Naive thymus-derived CD4-positive, alpha-beta T cell (primary cell): ENCODE results near the gene RNF5. TPM values are rescaled to one million over a fixed set of nuclear protein-coding genes. Genes with fewer than 3 reads are reported as not detected.

ENCODE experiments used
- ATAC-seq: fragments of 150-1000 bp; cut with Tn5 transposase; 2 replicates; pipeline ENCODE4 v1.10.0; 2021; ENCODE audit warnings: mild to moderate bottlenecking, moderate library complexity
- CTCF ChIA-PET: fragments of 350-600 bp; sonication (Branson Sonifier 250); formaldehyde crosslinking; loops from one replicate; lab custom pipeline; 2021; ENCODE audit warnings: antibody characterized with exemption; lab: Charles Lee
- POLR2A ChIA-PET: fragments of 350-600 bp; sonication (Branson Sonifier 250); formaldehyde crosslinking; loops from one replicate; lab custom pipeline; 2021; ENCODE audit warnings: antibody characterized with exemption, inconsistent platforms; lab: Charles Lee
- DNase-seq, 9 donors: peaks; one replicate each; pipeline versions ENCODE4 v3.0.0 to v3.0.0-alpha.2; 2020 to 2022; ENCODE audit warnings: mixed read lengths in 1 of 9
- H3K27ac ChIP-seq: one replicate; pipeline ENCODE4 v1.7.0; 2013; ENCODE audit warnings: mild to moderate bottlenecking, low read depth, low read length, moderate library complexity
- H3K27me3 ChIP-seq, 2 donors: one replicate each; pipeline ENCODE4 v1.7.0; 2013; ENCODE audit warnings: low read length in 2 of 2, mild to moderate bottlenecking in 2 of 2, moderate library complexity in 2 of 2; ENCODE audit not compliant: control insufficient read depth in 2 of 2, insufficient read depth in 2 of 2
- H3K36me3 ChIP-seq, 3 experiments: 1 replicate in 2 of 3; 2 replicates in 1 of 3; pipeline ENCODE4 v1.7.0; 2013; ENCODE audit warnings: low read length in 3 of 3, mild to moderate bottlenecking in 3 of 3, moderate library complexity in 1 of 3; ENCODE audit not compliant: insufficient read depth in 3 of 3, control insufficient read depth in 2 of 3
- H3K4me1 ChIP-seq, 2 donors: one replicate each; pipeline ENCODE4 v1.7.0; 2013; ENCODE audit warnings: low read length in 2 of 2, mild to moderate bottlenecking in 2 of 2, moderate library complexity in 1 of 2; ENCODE audit not compliant: control insufficient read depth in 2 of 2, insufficient read depth in 2 of 2
- H3K4me3 ChIP-seq: 2 replicates; pipeline ENCODE4 v1.7.0; 2013; ENCODE audit warnings: mild to moderate bottlenecking, low read length
- H3K9me3 ChIP-seq, 3 experiments: 1 replicate in 2 of 3; 2 replicates in 1 of 3; pipeline ENCODE4 v1.7.0; 2013; ENCODE audit warnings: low read length in 3 of 3; ENCODE audit not compliant: control insufficient read depth in 2 of 3
- H3K27ac Mint-ChIP-seq, 9 donors: one replicate each; pipeline ENCODE4 v1.8.0; 2020 to 2022; ENCODE audit warnings: mixed read lengths in 9 of 9, mild to moderate bottlenecking in 8 of 9, moderate library complexity in 5 of 9, inconsistent platforms in 2 of 9
- H3K27me3 Mint-ChIP-seq, 5 donors: one replicate each; pipeline ENCODE4 v1.8.0; 2021 to 2022; ENCODE audit warnings: mixed read lengths in 5 of 5, mild to moderate bottlenecking in 1 of 5
- H3K36me3 Mint-ChIP-seq, 5 donors: one replicate each; pipeline ENCODE4 v1.8.0; 2020 to 2022; ENCODE audit warnings: mixed read lengths in 5 of 5, mild to moderate bottlenecking in 3 of 5, inconsistent platforms in 1 of 5
- H3K4me1 Mint-ChIP-seq, 7 donors: one replicate each; pipeline ENCODE4 v1.8.0; 2020 to 2022; ENCODE audit warnings: mixed read lengths in 7 of 7, mild to moderate bottlenecking in 3 of 7, inconsistent platforms in 1 of 7
- H3K4me3 Mint-ChIP-seq, 10 donors: one replicate each; pipeline ENCODE4 v1.8.0; 2020 to 2022; ENCODE audit warnings: mild to moderate bottlenecking in 10 of 10, mixed read lengths in 10 of 10, moderate library complexity in 6 of 10, inconsistent platforms in 2 of 10
- H3K9me3 Mint-ChIP-seq, 11 donors: one replicate each; pipeline ENCODE4 v1.8.0; 2020 to 2022; ENCODE audit warnings: mixed read lengths in 11 of 11, mild to moderate bottlenecking in 4 of 11, inconsistent platforms in 1 of 11, moderate library complexity in 1 of 11
- intact Hi-C, 2 donors: fragments of 100-400 bp; cut with micrococcal nuclease; formaldehyde crosslinking; loops; one replicate each; pipeline ENCODE4 v1.15.1; 2023
- polyA plus RNA-seq, 2 donors: library from polyadenylated mRNA; unstranded; fragments of 300-500 nt; fragmentation: Illumina TruSeq; gene quantifications; one replicate each; pipeline ENCODE4 v1.2.3, GENCODE V29; 2021
- total RNA-seq, 6 experiments: library from RNA in 5 of 6; stranded (reverse) in 5 of 6; gene quantifications; 1 replicate in 5 of 6; 2 replicates in 1 of 6; pipeline ENCODE4 v1.2.3 and lab custom pipeline; 2021 to 2026

RNF5 gene
- total and polyA plus RNA-seq, 7 experiments from 2014 or later, result 17.0 to 111 (median 45.3) TPM

DNA sequence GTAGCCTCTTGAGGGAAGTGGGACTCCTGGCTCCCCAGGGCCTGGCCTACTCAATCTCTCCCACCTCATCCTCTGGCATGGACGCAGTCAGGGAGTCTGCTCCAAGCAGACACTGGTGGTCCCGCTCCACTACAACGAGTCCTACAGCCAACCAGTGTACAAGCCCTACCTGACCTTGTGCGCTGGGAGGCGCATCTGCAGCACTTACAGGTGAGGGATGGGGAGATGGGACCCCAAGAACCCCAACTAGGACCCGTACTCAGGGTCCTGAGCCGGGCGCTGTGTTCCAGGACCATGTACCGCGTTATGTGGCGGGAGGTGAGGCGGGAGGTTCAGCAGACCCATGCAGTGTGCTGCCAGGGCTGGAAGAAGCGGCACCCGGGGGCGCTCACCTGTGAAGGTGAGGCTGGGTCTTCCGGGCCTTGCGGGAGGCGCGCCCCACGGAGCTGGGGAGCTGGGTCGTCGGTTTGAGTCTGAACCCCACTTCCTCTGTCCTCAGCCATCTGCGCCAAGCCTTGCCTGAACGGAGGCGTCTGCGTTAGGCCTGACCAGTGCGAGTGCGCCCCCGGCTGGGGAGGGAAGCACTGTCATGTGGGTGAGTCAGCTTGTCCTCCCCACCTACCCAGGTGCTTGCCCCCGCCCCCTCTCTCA lies 11.7 kb upstream of the RNF5 start:
- H3K9me3 ChIP-seq, result no peaks in the 10 kb centered on the region
- H3K4me1 ChIP-seq, result no peaks in the 10 kb centered on the region
- DNase-seq, result no peak
- peak overlapping the region in 1 of 9 donors; percentile 67 for H3K27ac Mint-ChIP-seq
- no peaks in the 10 kb centered on the region for H3K27me3 Mint-ChIP-seq
- H3K27me3 ChIP-seq, result no peaks in the 10 kb centered on the region
- no peak overlapping the region for H3K27ac ChIP-seq
- H3K36me3 ChIP-seq, result peaks cover 0 to 66% (median 15%) of the 10 kb centered on the region in 3 experiments
- no peak for ATAC-seq
- H3K4me3 Mint-ChIP-seq, result no peak overlapping the region
- H3K4me1 Mint-ChIP-seq, result peaks cover 6 to 18% (median 11%) of the 10 kb centered on the region in 7 donors
- ChIA-PET CTCF (no interaction called here), POLR2A (no interaction called here)
- no peaks in the 10 kb centered on the region for H3K9me3 Mint-ChIP-seq
- intact Hi-C loops, result no loop called here
- no peak overlapping the region for H3K4me3 ChIP-seq
- H3K36me3 Mint-ChIP-seq, result peaks cover 5 to 37% (median 15%) of the 10 kb centered on the region in 5 donors

DNA sequence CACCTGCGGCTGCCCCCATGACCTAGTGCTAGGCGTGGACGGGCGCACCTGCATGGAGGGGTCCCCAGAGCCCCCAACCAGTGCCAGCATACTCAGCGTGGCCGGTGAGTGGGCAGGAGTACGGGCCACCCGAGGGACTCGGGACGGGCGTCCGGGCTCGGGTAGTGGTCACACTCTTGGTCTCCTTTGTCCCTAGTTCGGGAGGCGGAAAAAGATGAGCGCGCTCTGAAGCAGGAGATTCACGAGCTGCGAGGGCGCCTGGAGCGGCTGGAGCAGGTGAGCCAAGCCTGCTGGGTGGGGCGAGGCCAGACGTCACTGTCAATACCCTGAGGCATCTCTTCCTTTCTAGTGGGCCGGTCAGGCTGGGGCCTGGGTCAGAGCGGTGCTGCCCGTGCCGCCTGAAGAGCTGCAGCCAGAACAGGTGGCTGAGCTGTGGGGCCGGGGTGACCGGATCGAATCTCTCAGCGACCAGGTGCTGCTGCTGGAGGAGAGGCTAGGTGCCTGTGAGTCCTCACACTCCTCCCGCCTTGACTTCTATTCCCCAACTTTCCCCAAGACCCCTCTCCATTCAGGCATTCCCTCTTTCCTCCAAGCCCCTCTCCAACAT lies 10.9 kb upstream of the RNF5 start:
- H3K36me3 Mint-ChIP-seq, result peaks cover 5 to 37% (median 15%) of the 10 kb centered on the region in 5 donors
- peak overlapping the region in 3 of 9 donors; percentile 26 to 67 (median 55) for H3K27ac Mint-ChIP-seq
- ChIA-PET POLR2A (no interaction called here), CTCF (no interaction called here)
- Histone ChIP-seq H3K4me1 (no peaks in the 10 kb centered on the region), H3K9me3 (no peaks in the 10 kb centered on the region), H3K4me3 (no peak overlapping the region), H3K36me3 (peaks cover 0 to 66% (median 15%) of the 10 kb centered on the region in 3 experiments), H3K27ac (no peak overlapping the region), H3K27me3 (no peaks in the 10 kb centered on the region)
- no peak for ATAC-seq
- H3K4me3 Mint-ChIP-seq, result no peak overlapping the region
- no peak for DNase-seq
- no peaks in the 10 kb centered on the region for H3K9me3 Mint-ChIP-seq
- intact Hi-C loops, result no loop called here
- peaks cover 6 to 18% (median 11%) of the 10 kb centered on the region in 7 donors for H3K4me1 Mint-ChIP-seq
- H3K27me3 Mint-ChIP-seq, result no peaks in the 10 kb centered on the region

DNA sequence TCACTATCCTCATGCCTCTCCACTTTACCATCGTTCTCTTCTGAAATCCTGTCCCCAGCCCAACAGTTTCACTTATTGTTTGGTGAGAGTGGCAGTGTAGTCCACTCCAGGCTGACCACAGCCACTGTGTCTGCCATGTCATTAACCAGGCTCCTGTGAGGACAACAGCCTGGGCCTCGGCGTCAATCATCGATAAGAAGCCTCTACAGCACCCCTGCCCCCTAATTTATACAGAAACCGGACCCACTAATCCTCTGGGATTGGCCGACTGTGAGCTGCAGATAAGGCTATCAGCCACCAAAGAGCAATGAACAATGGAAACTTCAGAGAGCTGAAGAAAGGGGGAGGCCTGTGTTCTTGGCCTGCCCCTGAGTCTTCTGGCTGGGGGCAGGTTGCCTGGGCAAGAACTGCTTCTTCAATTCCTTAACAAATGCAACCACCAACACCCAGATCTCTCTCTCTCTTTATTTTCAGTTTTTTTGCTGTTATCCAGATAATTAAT lies 10.4 kb upstream of the RNF5 start:
- no peak overlapping the region for H3K27ac ChIP-seq
- H3K4me1 ChIP-seq, result peaks cover 0 to 4% of the 10 kb centered on the region in 2 donors
- H3K9me3 Mint-ChIP-seq, result no peaks in the 10 kb centered on the region
- peak overlapping the region in 2 of 9 donors; percentile 26 to 67 for H3K27ac Mint-ChIP-seq
- ChIA-PET POLR2A (no interaction called here), CTCF (no interaction called here)
- no peaks in the 10 kb centered on the region for H3K27me3 ChIP-seq
- ATAC-seq (no peak), DNase-seq (no peak)
- H3K36me3 ChIP-seq, result peaks cover 0 to 62% (median 15%) of the 10 kb centered on the region in 3 experiments
- H3K4me3 Mint-ChIP-seq, result no peak overlapping the region
- no peak overlapping the region for H3K4me3 ChIP-seq
- H3K4me1 Mint-ChIP-seq, result peaks cover 9 to 23% (median 15%) of the 10 kb centered on the region in 7 donors
- peaks cover 5 to 37% (median 15%) of the 10 kb centered on the region in 5 donors for H3K36me3 Mint-ChIP-seq
- no peaks in the 10 kb centered on the region for H3K27me3 Mint-ChIP-seq
- intact Hi-C loops, result no loop called here
- no peaks in the 10 kb centered on the region for H3K9me3 ChIP-seq

DNA sequence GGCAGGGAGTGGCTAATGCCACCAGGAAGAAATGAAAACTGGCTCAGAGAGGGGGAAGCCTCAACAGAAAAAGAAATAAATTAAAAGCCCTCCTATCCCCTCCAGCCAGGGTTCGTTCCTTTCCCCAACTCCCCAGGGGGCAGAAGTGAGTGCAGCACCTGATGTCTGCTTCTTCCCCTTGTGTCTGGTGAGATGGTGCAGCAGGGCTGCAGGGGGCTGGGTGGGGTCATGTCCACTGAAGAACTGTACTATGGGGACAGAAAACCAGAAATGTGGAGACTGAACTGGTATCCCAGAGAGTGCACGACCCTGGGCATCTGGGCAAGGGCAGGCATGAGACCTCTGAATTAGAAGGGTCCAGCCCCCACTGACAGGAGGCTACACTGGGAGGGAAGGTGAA lies 9.9 kb upstream of the RNF5 start:
- POLR2A ChIA-PET, result interaction anchor here (0.8 to 1.2 kb wide), 2 partner anchors 10 to 79 kb away, joined by 3 read pairs; no protein-coding TSS in a partner anchor
- no peaks in the 10 kb centered on the region for H3K27me3 ChIP-seq
- DNase-seq (no peak), ATAC-seq (no peak)
- Mint-ChIP-seq H3K36me3 (peaks cover 5 to 37% (median 15%) of the 10 kb centered on the region in 5 donors), H3K4me1 (peaks cover 14 to 28% (median 20%) of the 10 kb centered on the region in 7 donors), H3K27me3 (no peaks in the 10 kb centered on the region), H3K27ac (peak overlapping the region in 3 of 9 donors; percentile 24 to 66 (median 38)), H3K9me3 (no peaks in the 10 kb centered on the region), H3K4me3 (no peak overlapping the region)
- H3K36me3 ChIP-seq, result peaks cover 0 to 59% (median 15%) of the 10 kb centered on the region in 3 experiments
- CTCF ChIA-PET, result no interaction called here
- intact Hi-C loops, result no loop called here
- peak overlapping the region; percentile 7 for H3K27ac ChIP-seq
- H3K4me1 ChIP-seq, result peaks cover 0 to 9% of the 10 kb centered on the region in 2 donors
- no peaks in the 10 kb centered on the region for H3K9me3 ChIP-seq
- no peak overlapping the region for H3K4me3 ChIP-seq

DNA sequence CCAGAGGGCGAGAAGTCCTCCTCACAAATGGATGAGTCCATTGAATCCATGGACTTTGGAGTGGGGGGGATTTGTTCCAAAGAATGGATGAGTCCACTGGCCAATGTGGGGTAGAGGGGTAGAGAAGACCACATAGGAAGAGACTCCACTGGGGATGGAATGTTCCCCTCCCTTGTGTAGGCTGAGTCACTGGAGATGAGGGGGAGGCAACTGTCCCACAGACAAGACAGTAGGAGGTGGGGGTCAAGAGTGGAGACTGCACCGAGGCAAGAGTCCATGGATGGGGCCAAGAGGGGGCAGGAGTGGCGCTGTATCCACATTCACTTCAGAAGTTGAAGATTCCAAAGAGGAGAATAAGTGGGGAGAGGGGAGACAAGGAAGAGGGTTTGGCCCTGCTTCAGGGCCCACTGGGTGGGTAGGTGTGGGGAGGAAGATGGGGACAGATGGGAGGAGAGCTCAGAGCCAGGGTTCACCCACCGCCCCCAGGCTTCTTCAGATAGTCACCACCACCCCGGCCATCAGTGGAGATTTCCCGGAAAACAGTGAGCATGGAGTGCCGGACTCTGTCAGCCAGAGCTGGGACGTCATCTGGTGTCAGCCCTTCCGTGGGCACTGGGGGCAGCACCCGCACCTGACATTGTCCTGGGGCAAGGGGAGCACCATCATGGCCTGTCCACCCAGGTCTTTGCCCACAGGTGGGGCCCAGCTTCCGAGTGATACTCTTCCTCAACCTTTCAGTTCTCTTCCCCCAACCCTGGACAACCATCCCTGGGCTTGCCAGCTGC lies 9.2 kb upstream of the RNF5 start:
- Histone ChIP-seq H3K4me3 (no peak overlapping the region), H3K36me3 (peaks cover 0 to 59% (median 15%) of the 10 kb centered on the region in 3 experiments), H3K4me1 (peaks cover 0 to 16% of the 10 kb centered on the region in 2 donors), H3K27ac (peak overlapping the region; percentile 7), H3K9me3 (no peaks in the 10 kb centered on the region), H3K27me3 (no peaks in the 10 kb centered on the region)
- ChIA-PET POLR2A (interaction anchor here (0.7 to 1.2 kb wide), 4 partner anchors 10 to 79 kb away, joined by 3 to 4 read pairs (median 3); no protein-coding TSS in a partner anchor), CTCF (interaction anchor here (1.1 kb wide), 1 partner anchor 26 kb away, joined by 3 read pairs; no protein-coding TSS in a partner anchor)
- intact Hi-C loops, result no loop called here
- Mint-ChIP-seq H3K9me3 (no peaks in the 10 kb centered on the region), H3K4me3 (no peak overlapping the region), H3K27ac (peak overlapping the region in 4 of 9 donors; percentile 22 to 66 (median 42)), H3K36me3 (peaks cover 5 to 37% (median 15%) of the 10 kb centered on the region in 5 donors), H3K4me1 (peaks cover 21 to 34% (median 27%) of the 10 kb centered on the region in 7 donors), H3K27me3 (no peaks in the 10 kb centered on the region)
- ATAC-seq, result no peak
- no peak for DNase-seq

DNA sequence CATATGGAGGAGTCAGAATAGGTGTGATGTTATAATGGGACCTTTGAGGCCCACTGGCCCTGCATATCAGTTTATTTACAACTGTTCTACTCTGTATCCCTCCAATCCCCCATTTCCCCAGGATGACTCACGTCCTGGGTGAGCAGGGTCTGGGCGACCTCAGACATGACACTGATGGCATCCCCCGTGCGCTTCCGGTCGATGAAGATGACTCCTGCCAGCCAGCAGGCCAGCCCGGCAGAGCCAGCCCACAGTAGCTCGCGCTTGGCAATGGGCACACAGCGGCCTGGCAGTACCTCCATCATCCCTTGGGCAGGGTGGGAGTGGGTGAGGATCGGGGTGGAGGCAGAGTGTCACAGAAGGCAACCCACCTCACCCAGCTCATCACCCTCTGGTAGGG lies 7.9 kb upstream of the RNF5 start:
- ChIA-PET CTCF (no interaction called here), POLR2A (interaction anchor here (0.5 to 0.9 kb wide), 2 partner anchors 9 to 37 kb away, joined by 3 to 4 read pairs; no protein-coding TSS in a partner anchor)
- Mint-ChIP-seq H3K4me3 (no peak overlapping the region), H3K9me3 (no peaks in the 10 kb centered on the region), H3K27ac (peak overlapping the region in 3 of 9 donors; percentile 25 to 41 (median 28)), H3K4me1 (peaks cover 25 to 46% (median 40%) of the 10 kb centered on the region in 7 donors), H3K36me3 (peaks cover 5 to 32% (median 18%) of the 10 kb centered on the region in 5 donors), H3K27me3 (no peaks in the 10 kb centered on the region)
- Histone ChIP-seq H3K9me3 (no peaks in the 10 kb centered on the region), H3K27me3 (no peaks in the 10 kb centered on the region), H3K4me3 (no peak overlapping the region), H3K4me1 (peaks cover 4 to 29% of the 10 kb centered on the region in 2 donors), H3K36me3 (peaks cover 0 to 59% (median 15%) of the 10 kb centered on the region in 3 experiments), H3K27ac (no peak overlapping the region)
- intact Hi-C loops, result no loop called here
- ATAC-seq, result no peak
- no peak for DNase-seq
